ENCODE results near the gene HNRNPAB. TPM values are rescaled to one million over a fixed set of nuclear protein-coding genes. Genes with fewer than 3 reads are reported as not detected.

The HNRNPAB gene
- total RNA-seq = 53.1 TPM

GRCh38 chr5:178204182-178204934 lies at the start of gene HNRNPAB:
TSS of gene HNRNPAB (plus strand) at chr5:178204533. CDS start at chr5:178204838, 305 bp downstream.
- peak; percentile 96 to 97 (median 96) for DNase-seq (ENCODE audit: low read depth in 2 of 3, low spot score in 2 of 3)

GRCh38 chr5:178155065-178155464 lies 49.3 kb upstream of the HNRNPAB start:
- no peak for DNase-seq (ENCODE audit: low read depth in 2 of 3, low spot score in 2 of 3)

DNA sequence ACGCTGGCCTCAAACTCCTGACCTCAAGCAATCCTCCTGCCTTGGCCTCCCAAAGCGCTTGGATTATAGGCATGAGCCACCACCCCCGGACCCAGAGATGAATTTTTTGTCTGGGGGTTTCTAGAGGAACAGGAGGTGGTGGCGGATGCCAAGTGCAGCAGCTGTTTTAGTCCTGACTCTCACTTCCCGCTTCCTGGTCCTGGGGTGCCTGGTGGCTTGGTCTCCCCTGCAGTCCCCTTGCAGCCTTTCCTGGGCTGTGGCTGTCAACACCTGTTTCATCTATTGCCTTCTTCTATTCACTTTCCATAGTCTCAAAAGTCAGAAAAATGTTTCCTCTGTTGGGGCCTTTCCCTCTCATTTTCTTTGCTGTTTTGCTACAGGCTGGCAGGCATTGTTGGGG lies 44.2 kb upstream of the HNRNPAB start:
- DNase-seq (ENCODE audit: low read depth in 2 of 3, low spot score in 2 of 3) = no peak

GRCh38 chr5:178162481-178162880 lies 41.9 kb upstream of the HNRNPAB start:
- DNase-seq (ENCODE audit: low read depth in 2 of 3, low spot score in 2 of 3) = no peak

DNA sequence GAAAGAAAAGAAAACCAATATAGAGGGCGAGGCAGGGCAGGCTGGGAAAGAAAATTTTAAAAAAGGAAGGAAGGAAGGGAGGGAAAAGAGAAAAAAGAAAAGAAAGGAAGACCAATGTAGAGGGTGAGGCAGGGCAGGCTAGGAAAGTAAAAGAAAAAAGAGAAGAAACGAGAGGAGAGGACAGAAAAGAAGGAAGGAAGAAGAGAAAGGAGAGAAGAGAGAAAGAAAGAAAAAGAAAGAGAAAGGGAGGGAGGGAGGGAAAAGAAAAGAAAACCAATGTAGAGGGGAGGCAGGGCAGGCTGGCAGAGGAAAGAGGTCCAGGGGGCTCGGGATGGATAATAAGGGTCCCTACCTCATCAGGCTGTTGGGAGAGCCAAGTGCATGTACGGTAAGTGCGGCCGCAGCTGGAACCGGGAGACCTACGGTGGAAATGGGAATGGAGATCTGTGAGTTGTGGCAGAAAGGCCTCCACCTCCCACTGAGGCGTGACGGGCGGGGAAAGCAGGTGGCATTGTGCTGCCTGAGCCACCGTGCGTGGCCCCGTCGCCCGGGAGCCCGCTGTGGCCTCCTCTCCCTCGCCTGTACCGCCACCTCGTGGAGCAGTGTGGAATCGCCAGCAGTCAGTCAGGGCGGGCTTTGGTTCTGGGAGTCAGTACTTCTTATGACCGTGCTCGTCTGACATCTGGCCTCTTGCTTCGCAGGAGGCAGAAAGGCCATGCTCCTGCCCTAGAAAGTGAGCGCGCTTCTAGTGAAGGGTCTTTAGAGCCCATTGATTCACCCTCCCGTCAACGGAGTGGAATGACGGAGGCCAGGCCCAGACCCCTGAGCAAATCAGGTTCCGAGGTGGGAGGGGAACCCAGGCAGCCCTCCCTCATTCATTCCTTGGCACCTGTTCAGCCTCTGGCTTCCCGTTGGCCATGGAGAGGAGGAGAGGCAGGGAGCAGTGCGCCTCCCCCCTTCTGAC lies 40.3 kb upstream of the HNRNPAB start:
- DNase-seq (ENCODE audit: low read depth in 2 of 3, low spot score in 2 of 3) = peak; percentile 85 to 94 (median 86)

DNA sequence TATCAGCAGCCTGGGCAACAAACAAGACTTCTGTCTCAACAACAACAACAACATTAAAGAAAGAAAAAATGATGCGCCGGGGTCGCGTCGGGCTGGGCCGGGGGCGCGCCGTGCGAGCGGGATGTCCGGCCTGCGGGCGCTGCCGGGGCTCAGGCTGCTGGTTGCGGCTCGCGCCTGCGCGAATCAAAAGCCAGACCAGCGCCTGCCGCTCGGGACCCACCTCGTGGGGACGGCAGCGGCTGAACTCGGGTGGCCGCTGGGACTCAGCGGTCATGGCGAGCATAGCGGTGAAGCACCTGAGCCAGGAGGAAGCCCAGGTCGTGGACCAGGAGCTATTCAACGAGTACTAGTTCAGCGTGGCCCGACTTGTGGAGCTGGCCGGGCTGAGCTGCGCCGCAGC lies 38.8 kb upstream of the HNRNPAB start:
- no peak for DNase-seq (ENCODE audit: low read depth in 2 of 3, low spot score in 2 of 3)

GRCh38 chr5:178170455-178170854 lies 33.9 kb upstream of the HNRNPAB start:
- no peak for DNase-seq (ENCODE audit: low read depth in 2 of 3, low spot score in 2 of 3)

GRCh38 chr5:178174456-178174855 lies 29.9 kb upstream of the HNRNPAB start:
- DNase-seq (ENCODE audit: low read depth in 2 of 3, low spot score in 2 of 3) = no peak

DNA sequence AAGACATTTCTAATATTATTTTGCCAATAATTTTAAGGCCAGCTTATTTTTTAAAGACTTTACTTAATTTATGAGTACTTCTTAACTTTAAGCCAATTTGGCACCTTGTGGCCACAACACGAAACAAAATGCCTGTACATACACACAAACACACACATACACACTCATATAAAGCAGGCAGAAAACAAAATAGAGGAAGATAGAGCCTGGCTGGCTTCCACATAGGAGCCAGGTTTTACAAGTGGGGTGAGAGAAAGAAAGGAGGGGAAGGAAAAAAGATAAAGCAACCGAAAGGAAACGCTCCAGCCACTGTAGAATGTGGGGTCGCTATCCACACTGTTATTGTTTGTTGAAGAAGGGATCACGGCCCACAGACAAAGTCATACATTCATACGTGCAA lies 27.5 kb upstream of the HNRNPAB start:
- peak in 1 of 3 donors; percentile 50 for DNase-seq (ENCODE audit: low read depth in 2 of 3, low spot score in 2 of 3)

- DNase-seq (ENCODE audit: low read depth in 2 of 3, low spot score in 2 of 3) = peak in 1 of 3 donors; percentile 27
Measured at GRCh38 chr5:178177569-178177968, 26.8 kb upstream of the HNRNPAB start.

DNA sequence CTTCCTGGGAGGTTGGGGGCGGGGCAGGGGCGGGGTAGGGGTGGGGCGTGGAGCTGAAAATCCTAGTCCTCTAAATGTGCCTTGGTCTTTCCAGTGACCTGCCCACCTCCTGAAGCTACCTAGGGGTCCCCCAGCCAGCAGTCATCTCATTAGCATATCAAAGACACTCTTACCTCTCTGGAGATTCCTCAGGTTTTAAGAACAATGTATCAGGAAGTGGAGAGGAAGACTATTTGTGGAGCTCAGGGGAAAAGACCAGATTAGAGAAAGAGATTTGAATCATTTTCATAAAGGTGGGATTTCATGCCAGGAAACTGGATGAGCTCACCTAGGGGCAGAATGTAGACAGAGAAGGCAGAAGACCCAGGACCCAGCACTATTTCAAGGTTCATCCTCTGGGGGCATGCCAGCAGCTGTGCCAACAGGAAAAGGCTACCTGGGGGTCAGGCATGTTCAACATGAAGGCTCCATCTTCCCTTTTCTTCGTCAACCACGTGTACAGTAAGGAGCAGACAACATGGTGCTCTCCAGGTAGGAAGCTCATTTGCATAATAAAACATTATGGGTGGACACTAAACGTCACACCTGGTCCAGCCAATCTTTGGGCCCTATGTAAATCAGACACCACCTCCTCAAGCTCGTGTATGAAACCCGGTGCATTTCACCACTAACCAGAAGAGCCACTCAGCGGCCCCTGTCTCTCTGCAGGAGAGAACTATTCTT lies 24.0 kb upstream of the HNRNPAB start:
- no peak for DNase-seq (ENCODE audit: low read depth in 2 of 3, low spot score in 2 of 3)

DNA sequence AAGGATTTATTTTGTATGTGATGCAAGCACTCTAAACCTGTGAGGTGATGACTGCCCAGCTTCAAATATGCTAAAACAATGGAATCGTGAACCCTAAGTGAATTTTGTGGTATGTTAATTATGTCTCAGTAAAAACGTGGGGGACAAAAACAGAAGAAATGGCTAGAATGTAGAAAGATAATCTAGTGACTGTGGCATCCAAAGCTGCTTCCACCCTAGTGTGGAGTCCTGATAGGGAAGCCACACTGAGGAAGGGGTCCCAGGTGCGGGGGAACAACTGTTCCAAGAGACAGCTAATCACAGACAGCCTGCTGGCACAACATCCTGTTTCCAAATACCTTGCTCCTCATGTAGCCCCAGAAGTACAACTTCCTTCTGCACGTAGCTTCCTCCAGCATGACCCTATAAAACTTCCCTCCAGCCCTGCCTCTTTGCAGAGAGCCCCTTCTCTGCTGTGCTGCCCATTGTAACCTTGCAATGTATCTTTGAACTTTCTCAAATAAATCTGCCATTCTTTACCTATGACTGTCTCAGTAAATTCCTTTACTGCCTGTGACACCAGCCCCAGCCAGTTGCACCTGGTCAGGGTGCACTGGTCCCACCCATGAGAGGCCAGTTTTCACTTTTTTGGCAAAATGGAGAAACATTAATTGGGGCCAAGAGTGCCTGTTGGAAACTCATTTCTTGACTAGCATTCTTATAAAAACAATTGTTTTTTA lies 22.0 kb upstream of the HNRNPAB start:
- DNase-seq (ENCODE audit: low read depth in 2 of 3, low spot score in 2 of 3) = peak in 2 of 3 donors; percentile 90 to 97

DNA sequence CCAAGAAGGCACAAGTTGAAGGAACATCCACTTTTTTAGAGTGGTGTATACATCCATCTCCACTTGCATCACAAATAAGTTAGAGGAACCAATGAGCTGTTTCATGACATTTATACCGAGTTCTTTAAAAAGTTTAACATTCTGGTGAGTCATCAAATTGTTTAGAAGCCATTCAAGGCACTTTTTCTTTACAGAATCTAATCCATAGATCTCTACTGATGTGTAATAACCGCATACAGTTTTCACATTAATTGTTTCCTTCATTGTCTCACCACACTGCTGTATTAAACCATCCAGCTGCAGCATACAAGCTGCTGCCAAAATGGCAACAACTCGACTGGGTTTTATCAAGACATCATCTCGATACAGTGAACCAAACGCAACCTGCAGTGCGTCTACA lies 17.9 kb upstream of the HNRNPAB start:
- peak in 1 of 3 donors; percentile 25 for DNase-seq (ENCODE audit: low read depth in 2 of 3, low spot score in 2 of 3)

DNA sequence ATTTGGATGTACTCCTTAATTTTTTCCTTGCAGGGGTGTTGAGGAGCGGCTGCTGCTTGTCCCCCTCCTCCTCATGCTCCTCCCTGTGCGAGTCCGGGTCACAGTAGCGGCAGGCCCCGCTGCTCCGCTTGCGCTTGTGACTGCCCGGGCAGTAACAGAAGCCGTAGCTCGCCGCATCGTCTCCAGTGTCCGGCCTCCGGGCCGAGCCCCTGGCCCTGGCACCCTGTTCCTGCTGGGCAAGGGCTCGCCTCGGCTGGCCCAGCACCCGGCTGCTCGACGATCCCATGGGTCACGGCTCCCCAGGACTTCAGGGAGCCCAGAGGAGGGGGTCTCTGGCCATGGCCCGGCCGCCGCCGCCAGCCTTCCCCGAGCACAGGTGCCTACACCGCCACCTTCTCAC lies 17.3 kb upstream of the HNRNPAB start, which contains the start of gene GMCL2:
TSS of gene GMCL2 (minus strand) at position 358 of the 400 bp plus-strand sequence. CDS start at position 286, 72 bp downstream.
- DNase-seq (ENCODE audit: low read depth in 2 of 3, low spot score in 2 of 3) = no peak

DNA sequence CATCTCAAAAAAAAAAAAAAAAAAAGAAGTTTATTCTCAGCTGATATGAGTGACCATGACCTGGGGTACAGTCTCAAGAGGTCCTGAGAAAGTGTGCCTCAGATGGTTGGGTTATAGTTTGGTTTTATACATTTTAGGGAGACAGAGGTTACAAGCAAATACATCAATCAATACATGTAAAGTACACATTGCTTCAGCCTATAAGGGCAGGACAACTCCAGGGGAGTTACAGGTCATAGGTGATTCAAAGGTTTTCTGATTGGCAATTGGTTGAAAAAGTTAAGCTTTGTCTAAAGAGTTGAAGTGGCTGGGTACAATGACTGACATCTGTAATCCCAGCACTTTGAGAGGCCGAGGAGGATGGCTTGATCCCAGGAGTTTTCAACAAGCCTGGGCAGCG lies 14.9 kb upstream of the HNRNPAB start:
- no peak for DNase-seq (ENCODE audit: low read depth in 2 of 3, low spot score in 2 of 3)

DNA sequence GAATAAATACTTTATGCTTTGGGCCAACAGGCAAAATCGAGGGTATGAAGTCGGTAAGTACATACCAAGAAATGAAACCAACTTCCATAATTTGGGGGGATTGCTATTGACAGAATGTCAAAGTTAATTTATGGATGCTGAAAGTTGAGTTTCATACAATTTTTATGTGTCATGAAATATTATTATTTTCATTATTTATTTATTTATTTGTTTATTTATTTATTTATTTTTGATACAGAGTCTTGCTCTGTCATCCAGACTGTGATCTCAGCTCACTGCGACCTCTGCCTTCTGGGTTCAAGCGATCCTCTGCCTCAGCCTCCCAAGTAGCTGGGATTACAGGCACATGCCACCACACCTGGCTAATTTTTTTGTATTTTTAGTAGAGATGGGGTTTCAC lies 12.7 kb upstream of the HNRNPAB start:
- DNase-seq (ENCODE audit: low read depth in 2 of 3, low spot score in 2 of 3) = no peak

DNA sequence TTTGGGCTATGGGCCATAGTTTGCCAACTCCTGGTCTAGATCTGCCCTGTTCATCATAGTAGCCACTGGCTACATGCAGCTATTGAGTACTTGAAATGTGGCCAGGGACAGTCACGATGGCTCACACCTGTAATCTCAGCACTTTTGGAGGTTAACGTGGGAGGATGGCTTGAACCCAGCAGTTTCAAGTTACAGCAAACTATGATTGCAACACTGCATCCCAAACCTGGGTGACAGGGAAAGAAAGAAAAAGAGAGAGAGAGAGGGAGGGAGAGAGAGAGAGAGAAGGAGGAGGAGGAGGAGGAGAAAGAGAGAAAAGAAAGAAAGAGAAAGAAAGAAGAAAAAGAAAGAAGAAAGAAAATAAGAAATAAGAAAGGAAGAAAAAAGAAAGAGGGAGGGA lies 12.1 kb upstream of the HNRNPAB start:
- DNase-seq (ENCODE audit: low read depth in 2 of 3, low spot score in 2 of 3) = no peak

DNA sequence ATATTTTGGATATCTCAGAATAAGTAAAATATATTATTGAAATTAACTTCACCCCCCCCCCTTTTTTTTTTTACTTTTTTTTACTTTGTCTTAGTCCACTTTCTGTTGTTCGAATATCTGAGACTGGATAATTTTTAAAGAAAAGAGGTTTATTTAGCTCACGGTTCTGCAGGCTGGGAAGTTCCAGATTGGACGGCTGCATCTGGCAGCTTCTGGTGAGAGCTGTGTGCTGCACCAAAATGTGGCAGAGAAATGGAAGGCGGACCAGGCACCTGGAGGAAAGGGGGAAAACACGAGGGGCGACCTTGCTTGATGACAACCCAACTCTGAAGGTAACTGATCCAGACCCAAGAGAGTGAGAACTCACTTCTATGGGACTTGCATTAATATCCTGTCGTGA lies 11.5 kb upstream of the HNRNPAB start:
- no peak for DNase-seq (ENCODE audit: low read depth in 2 of 3, low spot score in 2 of 3)

DNA sequence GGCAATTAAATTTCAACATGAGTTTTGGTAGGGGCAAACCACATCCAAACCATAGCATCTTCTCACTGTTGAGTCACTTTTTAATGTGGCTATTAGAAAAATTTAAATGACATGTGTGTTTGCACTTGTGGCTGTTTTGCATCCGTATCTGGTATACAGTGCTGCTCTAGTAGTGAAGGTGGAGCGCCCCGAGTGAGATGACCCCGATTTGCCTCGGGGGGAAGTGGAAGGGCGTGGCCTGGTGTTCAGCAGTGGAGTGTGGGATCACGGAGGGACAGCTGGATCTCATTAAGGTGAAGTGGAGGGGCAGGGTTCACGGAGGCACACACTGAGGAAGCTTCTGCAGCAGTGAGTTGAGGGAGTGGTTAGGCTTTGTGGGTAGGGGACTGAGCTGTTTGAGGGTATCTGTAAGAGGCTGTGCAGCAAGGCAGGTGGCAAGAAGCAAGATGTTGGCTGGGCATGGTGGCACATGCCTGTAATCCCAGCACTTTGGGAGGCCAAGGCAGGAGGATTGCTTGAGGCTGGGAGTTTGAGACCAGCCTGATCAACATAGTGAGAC lies 11.0 kb upstream of the HNRNPAB start:
- no peak for DNase-seq (ENCODE audit: low read depth in 2 of 3, low spot score in 2 of 3)

DNA sequence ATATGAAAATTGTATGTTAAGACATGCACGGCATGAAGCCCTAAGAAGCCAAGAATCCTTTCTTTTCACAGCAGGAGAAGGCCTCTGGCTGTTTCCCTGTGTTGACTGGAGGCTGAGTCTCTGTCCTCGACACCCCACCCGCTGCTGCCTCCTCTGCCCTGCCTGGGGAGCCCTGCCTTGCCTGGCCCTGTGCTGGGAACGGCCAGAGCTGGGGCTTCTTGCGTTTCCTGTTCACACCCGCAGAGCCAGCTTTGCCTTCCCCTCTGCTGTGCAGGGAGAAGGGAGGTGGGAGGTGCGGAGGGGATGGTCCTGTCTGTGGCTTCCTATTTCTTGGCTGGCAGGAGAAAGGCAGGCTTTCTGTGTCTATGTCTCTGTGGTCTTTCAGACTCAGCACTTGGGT lies 10.3 kb upstream of the HNRNPAB start:
- peak in 2 of 3 donors; percentile 25 for DNase-seq (ENCODE audit: low read depth in 2 of 3, low spot score in 2 of 3)

All from hematopoietic multipotent progenitor cell (in vitro differentiated cells).